ENCODE results near the gene MPPED1.

The MPPED1 gene

GRCh38 chr22:43504068-43504467 lies 92.3 kb downstream of the MPPED1 start:
- no peak for DNase-seq

- no peak for DNase-seq
These were observed 93.0 kb downstream of the MPPED1 start for GRCh38 chr22:43504666-43505261.

- DNase-seq: no peak
These were observed 93.6 kb downstream of the MPPED1 start for GRCh38 chr22:43505423-43505822.

- DNase-seq: no peak
These were observed 94.1 kb downstream of the MPPED1 start for GRCh38 chr22:43505896-43506295.

- DNase-seq: no peak
These were observed 94.7 kb downstream of the MPPED1 start for GRCh38 chr22:43506487-43506886.

GRCh38 chr22:43507235-43507634 lies 95.4 kb downstream of the MPPED1 start:
- DNase-seq: no peak

GRCh38 chr22:43508489-43508888 lies 96.7 kb downstream of the MPPED1 start:
- no peak for DNase-seq

- DNase-seq: no peak
These were observed 97.5 kb downstream of the MPPED1 start for GRCh38 chr22:43509337-43509736.

GRCh38 chr22:43510281-43511070 lies 98.7 kb downstream of the MPPED1 start:
- DNase-seq: peak; percentile 28 to 74

- DNase-seq: no peak
These were observed 99.6 kb downstream of the MPPED1 start for GRCh38 chr22:43511276-43511910.

- DNase-seq: no peak
These were observed 100.5 kb downstream of the MPPED1 start for GRCh38 chr22:43512279-43512678.

GRCh38 chr22:43514476-43515157 lies 102.8 kb downstream of the MPPED1 start:
- no peak for DNase-seq

- no peak for DNase-seq
These were observed 103.6 kb downstream of the MPPED1 start for GRCh38 chr22:43515411-43515810.

GRCh38 chr22:43515902-43516301 lies 104.1 kb downstream of the MPPED1 start:
- peak; percentile 29 to 79 for DNase-seq

- no peak for DNase-seq
These were observed 104.6 kb downstream of the MPPED1 start for GRCh38 chr22:43516386-43516785.

- no peak for DNase-seq
These were observed 105.3 kb downstream of the MPPED1 start for GRCh38 chr22:43516996-43517635.

- no peak for DNase-seq
These were observed 108.8 kb downstream of the MPPED1 start for GRCh38 chr22:43520632-43521039.

- no peak for DNase-seq
These were observed 109.9 kb downstream of the MPPED1 start for GRCh38 chr22:43521716-43522115.

GRCh38 chr22:43526117-43526655 lies 114.4 kb downstream of the MPPED1 start:
- no peak for DNase-seq

GRCh38 chr22:43526946-43527345 lies 115.1 kb downstream of the MPPED1 start:
- no peak for DNase-seq

GRCh38 chr22:43528601-43529360 lies 117.0 kb downstream of the MPPED1 start:
- peak in 1 of 2 experiments; percentile 26 for DNase-seq

GRCh38 chr22:43529461-43529860 lies 117.6 kb downstream of the MPPED1 start:
- no peak for DNase-seq
